ENCODE data around the gene TP73.

TP73 gene

GRCh38 chr1:3711381-3711779 lies 59.1 kb downstream of the TP73 start:
- peaks cover 0 to 51% of the 10 kb centered on the region in 2 donors for H3K27me3 ChIP-seq (ENCODE audit: control insufficient read depth in 1 of 2, insufficient read depth in 2 of 2, low read length in 2 of 2)
- H3K36me3 ChIP-seq (ENCODE audit: insufficient read depth, low read length) = no peaks in the 10 kb centered on the region
- no peaks in the 10 kb centered on the region for H3K4me1 ChIP-seq (ENCODE audit: insufficient read depth, low read length)
- H3K9ac ChIP-seq (ENCODE audit: low read length) = no peak overlapping the region
- no peak overlapping the region for H3K27ac ChIP-seq (ENCODE audit: low read depth, low read length)
- no peaks in the 10 kb centered on the region for H3K9me3 ChIP-seq (ENCODE audit: low read length)
- no peak overlapping the region for H3K4me3 ChIP-seq (ENCODE audit: low read depth in 1 of 2, low read length in 2 of 2)

GRCh38 chr1:3711780-3712451 lies 59.6 kb downstream of the TP73 start:
- Histone ChIP-seq H3K4me3 (ENCODE audit: low read depth in 1 of 2, low read length in 2 of 2) (no peak overlapping the region), H3K9ac (ENCODE audit: low read length) (no peak overlapping the region), H3K27me3 (ENCODE audit: control insufficient read depth in 1 of 2, insufficient read depth in 2 of 2, low read length in 2 of 2) (peaks cover 0 to 56% of the 10 kb centered on the region in 2 donors), H3K36me3 (ENCODE audit: insufficient read depth, low read length) (no peaks in the 10 kb centered on the region), H3K27ac (ENCODE audit: low read depth, low read length) (no peak overlapping the region), H3K4me1 (ENCODE audit: insufficient read depth, low read length) (no peaks in the 10 kb centered on the region), H3K9me3 (ENCODE audit: low read length) (no peaks in the 10 kb centered on the region)

GRCh38 chr1:3712573-3713535 lies 60.5 kb downstream of the TP73 start:
- no peaks in the 10 kb centered on the region for H3K36me3 ChIP-seq (ENCODE audit: insufficient read depth, low read length)
- no peaks in the 10 kb centered on the region for H3K4me1 ChIP-seq (ENCODE audit: insufficient read depth, low read length)
- no peak overlapping the region for H3K27ac ChIP-seq (ENCODE audit: low read depth, low read length)
- no peak overlapping the region for H3K9ac ChIP-seq (ENCODE audit: low read length)
- no peak overlapping the region for H3K4me3 ChIP-seq (ENCODE audit: low read depth in 1 of 2, low read length in 2 of 2)
- H3K9me3 ChIP-seq (ENCODE audit: low read length) = no peaks in the 10 kb centered on the region
- H3K27me3 ChIP-seq (ENCODE audit: control insufficient read depth in 1 of 2, insufficient read depth in 2 of 2, low read length in 2 of 2) = peaks cover 0 to 64% of the 10 kb centered on the region in 2 donors

- Histone ChIP-seq H3K9me3 (ENCODE audit: low read length) (no peaks in the 10 kb centered on the region), H3K27me3 (ENCODE audit: control insufficient read depth in 1 of 2, insufficient read depth in 2 of 2, low read length in 2 of 2) (peaks cover 0 to 64% of the 10 kb centered on the region in 2 donors)
Measured at GRCh38 chr1:3713840-3714239, 61.5 kb downstream of the TP73 start.

GRCh38 chr1:3714284-3714741 lies 62.0 kb downstream of the TP73 start:
- Histone ChIP-seq H3K27ac (ENCODE audit: low read depth, low read length) (no peak overlapping the region), H3K9me3 (ENCODE audit: low read length) (no peaks in the 10 kb centered on the region), H3K4me3 (ENCODE audit: low read depth in 1 of 2, low read length in 2 of 2) (no peak overlapping the region), H3K9ac (ENCODE audit: low read length) (no peak overlapping the region), H3K4me1 (ENCODE audit: insufficient read depth, low read length) (no peaks in the 10 kb centered on the region), H3K36me3 (ENCODE audit: insufficient read depth, low read length) (no peaks in the 10 kb centered on the region), H3K27me3 (ENCODE audit: control insufficient read depth in 1 of 2, insufficient read depth in 2 of 2, low read length in 2 of 2) (peaks cover 0 to 61% of the 10 kb centered on the region in 2 donors)

More at GRCh38 chr1:3713840-3714239, 61.5 kb downstream of the TP73 start:
- Histone ChIP-seq H3K9ac (ENCODE audit: low read length) (no peak overlapping the region), H3K4me3 (ENCODE audit: low read depth in 1 of 2, low read length in 2 of 2) (no peak overlapping the region), H3K4me1 (ENCODE audit: insufficient read depth, low read length) (no peaks in the 10 kb centered on the region), H3K27ac (ENCODE audit: low read depth, low read length) (no peak overlapping the region), H3K36me3 (ENCODE audit: insufficient read depth, low read length) (no peaks in the 10 kb centered on the region)

GRCh38 chr1:3714814-3715213 lies 62.5 kb downstream of the TP73 start:
- H3K36me3 ChIP-seq (ENCODE audit: insufficient read depth, low read length) = no peaks in the 10 kb centered on the region
- H3K27me3 ChIP-seq (ENCODE audit: control insufficient read depth in 1 of 2, insufficient read depth in 2 of 2, low read length in 2 of 2) = peaks cover 0 to 61% of the 10 kb centered on the region in 2 donors
- no peaks in the 10 kb centered on the region for H3K4me1 ChIP-seq (ENCODE audit: insufficient read depth, low read length)
- H3K27ac ChIP-seq (ENCODE audit: low read depth, low read length) = no peak overlapping the region
- H3K9ac ChIP-seq (ENCODE audit: low read length) = no peak overlapping the region
- no peak overlapping the region for H3K4me3 ChIP-seq (ENCODE audit: low read depth in 1 of 2, low read length in 2 of 2)
- H3K9me3 ChIP-seq (ENCODE audit: low read length) = no peaks in the 10 kb centered on the region

GRCh38 chr1:3716351-3716750 lies 64.0 kb downstream of the TP73 start:
- no peaks in the 10 kb centered on the region for H3K36me3 ChIP-seq (ENCODE audit: insufficient read depth, low read length)
- no peaks in the 10 kb centered on the region for H3K9me3 ChIP-seq (ENCODE audit: low read length)
- no peaks in the 10 kb centered on the region for H3K4me1 ChIP-seq (ENCODE audit: insufficient read depth, low read length)
- H3K27me3 ChIP-seq (ENCODE audit: control insufficient read depth in 1 of 2, insufficient read depth in 2 of 2, low read length in 2 of 2) = peaks cover 0 to 57% of the 10 kb centered on the region in 2 donors
- H3K27ac ChIP-seq (ENCODE audit: low read depth, low read length) = no peak overlapping the region
- H3K4me3 ChIP-seq (ENCODE audit: low read depth in 1 of 2, low read length in 2 of 2) = no peak overlapping the region
- no peak overlapping the region for H3K9ac ChIP-seq (ENCODE audit: low read length)

- Histone ChIP-seq H3K27ac (ENCODE audit: low read depth, low read length) (no peak overlapping the region), H3K36me3 (ENCODE audit: insufficient read depth, low read length) (no peaks in the 10 kb centered on the region), H3K4me3 (ENCODE audit: low read depth in 1 of 2, low read length in 2 of 2) (no peak overlapping the region), H3K9me3 (ENCODE audit: low read length) (no peaks in the 10 kb centered on the region), H3K9ac (ENCODE audit: low read length) (no peak overlapping the region), H3K27me3 (ENCODE audit: control insufficient read depth in 1 of 2, insufficient read depth in 2 of 2, low read length in 2 of 2) (peaks cover 0 to 51% of the 10 kb centered on the region in 2 donors), H3K4me1 (ENCODE audit: insufficient read depth, low read length) (no peaks in the 10 kb centered on the region)
Measured at GRCh38 chr1:3717041-3717714, 64.9 kb downstream of the TP73 start.

GRCh38 chr1:3717715-3718601 lies 65.6 kb downstream of the TP73 start:
- H3K36me3 ChIP-seq (ENCODE audit: insufficient read depth, low read length) = no peaks in the 10 kb centered on the region
- no peak overlapping the region for H3K27ac ChIP-seq (ENCODE audit: low read depth, low read length)
- H3K9ac ChIP-seq (ENCODE audit: low read length) = no peak overlapping the region
- H3K4me3 ChIP-seq (ENCODE audit: low read depth in 1 of 2, low read length in 2 of 2) = no peak overlapping the region
- H3K27me3 ChIP-seq (ENCODE audit: control insufficient read depth in 1 of 2, insufficient read depth in 2 of 2, low read length in 2 of 2) = peaks cover 0 to 51% of the 10 kb centered on the region in 2 donors
- no peaks in the 10 kb centered on the region for H3K4me1 ChIP-seq (ENCODE audit: insufficient read depth, low read length)
- no peaks in the 10 kb centered on the region for H3K9me3 ChIP-seq (ENCODE audit: low read length)

GRCh38 chr1:3718764-3719163 lies 66.4 kb downstream of the TP73 start:
- Histone ChIP-seq H3K9ac (ENCODE audit: low read length) (no peak overlapping the region), H3K9me3 (ENCODE audit: low read length) (no peaks in the 10 kb centered on the region), H3K36me3 (ENCODE audit: insufficient read depth, low read length) (no peaks in the 10 kb centered on the region), H3K27ac (ENCODE audit: low read depth, low read length) (no peak overlapping the region), H3K4me1 (ENCODE audit: insufficient read depth, low read length) (no peaks in the 10 kb centered on the region), H3K4me3 (ENCODE audit: low read depth in 1 of 2, low read length in 2 of 2) (no peak overlapping the region), H3K27me3 (ENCODE audit: control insufficient read depth in 1 of 2, insufficient read depth in 2 of 2, low read length in 2 of 2) (peaks cover 0 to 46% of the 10 kb centered on the region in 2 donors)

All from muscle layer of colon (tissue), 2 donors.